ENCODE data around the gene FAM98B.

FAM98B gene

DNA sequence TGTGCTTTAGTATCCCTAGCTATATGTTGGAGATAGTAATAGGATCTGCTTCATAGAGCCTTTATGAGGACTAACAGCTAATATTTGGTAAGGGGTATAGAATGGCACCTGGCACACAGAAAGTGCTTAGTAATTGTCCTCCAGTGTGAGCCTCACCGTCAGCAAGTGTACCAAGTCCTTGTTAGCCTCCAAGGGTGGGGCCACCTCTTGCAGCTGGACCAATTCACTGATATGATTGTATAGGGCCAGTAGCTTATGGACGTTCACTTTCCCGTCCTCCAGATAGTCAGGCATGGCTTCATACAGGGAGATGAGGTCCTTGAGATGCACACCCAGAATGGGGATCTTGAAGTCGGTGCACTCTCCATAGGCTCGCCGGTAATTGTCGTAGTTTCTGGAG is 53.6 kb downstream of the FAM98B start:
- no peak for DNase-seq (ENCODE audit: low spot score)

DNA sequence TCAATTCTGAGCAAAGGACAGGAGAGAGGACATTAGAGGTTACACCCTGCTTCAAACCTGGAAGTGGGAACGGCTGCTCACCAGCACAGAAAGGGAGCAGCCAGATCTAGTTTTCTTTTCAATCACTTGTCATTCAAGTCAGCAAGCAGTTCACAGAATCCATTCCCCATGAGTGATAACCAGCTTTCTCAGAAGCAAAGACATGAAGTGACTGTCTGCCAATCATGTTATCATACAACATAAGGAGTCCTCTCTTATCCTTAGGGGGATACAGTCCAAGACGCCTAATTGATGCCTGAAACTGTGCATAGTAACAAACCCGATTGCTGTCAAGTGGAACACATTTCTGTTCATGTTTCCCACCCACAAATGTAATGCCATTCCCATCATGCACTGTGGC is 54.7 kb downstream of the FAM98B start:
- no peak for DNase-seq (ENCODE audit: low spot score)

DNA sequence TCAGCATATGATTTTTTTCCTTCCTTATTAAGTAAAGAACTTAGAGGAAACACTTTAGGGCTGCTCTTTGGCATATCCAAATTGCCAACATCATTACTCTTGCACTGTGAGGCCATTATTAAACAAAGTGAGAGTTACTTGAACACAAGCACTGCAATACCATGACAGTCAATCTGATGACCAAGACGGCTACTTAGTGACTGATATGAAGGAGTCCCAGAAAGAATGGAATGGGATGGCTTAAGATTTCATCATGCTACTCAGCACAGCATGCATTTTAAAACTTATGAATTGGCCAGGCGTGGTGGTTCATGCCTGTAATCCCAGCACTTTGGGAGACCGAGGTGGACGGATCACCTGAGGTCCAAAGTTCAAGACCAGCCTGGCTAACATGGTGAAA is 55.2 kb downstream of the FAM98B start:
- no peak for DNase-seq (ENCODE audit: low spot score)

DNA sequence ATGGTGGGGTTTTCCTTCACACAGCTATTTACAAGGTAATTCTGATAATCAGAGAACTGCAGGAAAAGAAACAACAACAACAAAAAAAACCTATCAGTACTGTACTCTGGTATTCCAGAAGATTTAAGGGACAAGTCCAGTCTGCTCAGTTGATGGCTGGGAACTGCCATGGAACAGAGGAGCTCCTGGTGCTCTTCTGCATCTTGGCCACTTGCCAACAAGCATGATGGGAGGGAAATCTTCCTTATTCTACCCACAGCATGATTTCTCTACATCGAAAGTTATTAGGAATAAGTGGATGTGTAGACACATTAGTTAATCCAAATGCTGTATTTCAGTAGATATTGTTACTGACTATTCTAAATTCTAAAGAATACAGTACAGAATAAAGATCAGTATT is 59.0 kb downstream of the FAM98B start:
- DNase-seq (ENCODE audit: low spot score): no peak

DNA sequence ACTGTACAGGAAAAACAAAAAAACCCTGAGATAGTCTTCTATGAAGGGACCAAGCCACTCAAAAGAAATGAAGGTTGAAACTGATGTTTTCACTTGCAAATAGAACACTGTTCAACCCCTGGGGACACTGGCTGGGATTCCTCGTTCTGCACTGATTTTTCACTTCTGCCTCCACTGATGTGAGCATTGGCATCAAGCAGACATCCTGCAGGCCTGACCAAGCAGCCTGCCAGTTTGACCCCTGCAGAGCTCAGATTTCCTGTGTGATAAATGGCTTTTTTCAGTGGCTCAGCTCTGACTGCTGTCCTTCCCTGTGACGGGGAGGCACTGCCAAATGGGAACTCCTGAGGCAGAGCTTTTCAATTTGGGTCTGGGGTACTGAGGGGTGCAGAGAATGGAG is 60.7 kb downstream of the FAM98B start:
- no peak for DNase-seq (ENCODE audit: low spot score)

DNA sequence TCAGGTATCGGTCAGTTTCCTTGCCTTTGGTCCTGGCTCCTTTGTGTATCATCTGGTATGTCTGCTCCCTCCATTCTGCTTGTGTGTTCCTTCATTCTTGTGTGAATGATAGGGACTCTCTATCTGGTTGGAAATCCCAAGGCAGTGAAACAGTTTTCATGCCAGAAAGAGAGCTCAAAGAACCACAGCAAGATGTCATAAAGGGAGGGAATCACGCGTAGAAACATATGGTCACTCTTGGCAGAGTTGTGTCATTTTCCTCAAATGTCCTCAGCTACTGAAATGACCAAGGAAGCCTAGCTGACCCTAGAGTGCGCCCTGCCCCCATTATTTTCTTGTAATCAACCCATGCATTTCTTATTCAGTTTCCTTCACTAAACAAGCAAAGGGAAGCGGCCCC is 62.7 kb downstream of the FAM98B start:
- no peak for DNase-seq (ENCODE audit: low spot score)

DNA sequence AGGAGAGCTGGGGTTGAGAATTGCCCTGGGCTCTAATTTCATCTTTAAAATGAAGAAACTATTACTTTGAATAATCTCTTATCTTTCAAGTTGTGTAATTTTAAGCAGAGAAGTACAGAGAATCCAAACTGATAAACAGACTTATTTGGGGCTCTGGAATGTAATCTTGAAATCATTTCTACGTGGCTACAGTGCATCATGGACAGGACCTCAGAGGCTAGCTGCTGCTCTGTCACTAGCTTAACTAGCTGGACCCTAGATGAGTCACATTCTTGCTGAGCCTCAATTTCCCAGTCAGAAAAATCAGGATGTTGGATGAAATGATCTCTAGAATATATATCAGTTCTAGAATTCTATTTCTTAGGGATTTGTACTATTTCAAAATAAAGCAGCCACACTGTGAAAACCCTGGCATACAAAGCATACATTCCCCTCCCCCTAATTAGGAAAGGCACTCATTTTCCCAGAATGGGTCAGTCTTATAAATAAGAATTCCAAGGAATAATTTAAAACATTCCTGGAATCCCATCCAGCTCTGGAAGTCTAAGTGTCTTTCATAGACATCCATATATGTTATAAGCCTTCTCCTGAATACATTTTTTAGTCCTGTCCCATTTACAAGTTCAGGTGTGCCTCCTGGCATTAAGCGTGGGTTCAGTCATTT is 63.5 kb downstream of the FAM98B start:
- DNase-seq (ENCODE audit: low spot score): no peak

DNA sequence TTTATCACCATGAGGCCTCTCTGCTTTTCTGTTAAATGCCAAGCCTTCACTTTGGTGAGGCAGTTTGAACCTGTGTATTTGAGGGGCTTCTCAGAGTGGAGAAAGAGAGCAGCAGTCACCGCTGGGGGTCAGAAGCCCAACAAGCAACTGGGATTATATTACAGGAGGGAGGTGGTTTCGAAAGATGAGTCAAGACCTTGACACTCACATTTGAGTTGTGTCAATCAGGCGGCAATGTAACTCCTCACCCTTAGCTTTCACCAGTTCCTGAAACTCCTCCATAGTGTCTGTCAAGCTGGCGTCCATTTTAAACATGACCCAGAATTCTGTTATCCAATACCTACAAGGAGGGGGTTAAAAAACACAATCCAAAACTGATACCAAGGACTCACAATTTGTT is 64.2 kb downstream of the FAM98B start:
- DNase-seq (ENCODE audit: low spot score): no peak

DNA sequence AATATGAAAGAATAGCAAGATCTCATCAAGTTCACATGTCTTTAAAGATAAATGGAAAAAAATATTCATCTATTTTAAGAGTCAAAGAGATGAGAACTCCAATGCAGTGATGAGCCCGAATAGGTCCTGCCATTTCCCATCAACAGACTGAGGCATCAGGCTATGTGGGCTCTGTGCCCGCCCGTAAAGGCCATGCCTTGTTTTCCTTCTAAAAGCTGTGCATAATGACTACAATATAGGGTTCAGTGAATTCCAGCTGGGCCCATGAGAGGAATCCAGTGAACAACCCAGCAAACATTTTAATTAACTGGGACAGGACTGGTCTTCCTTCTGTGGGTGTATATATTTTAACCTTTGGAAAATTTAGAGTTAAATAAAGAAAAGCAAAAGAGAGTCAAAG is 66.1 kb downstream of the FAM98B start:
- no peak for DNase-seq (ENCODE audit: low spot score)

DNA sequence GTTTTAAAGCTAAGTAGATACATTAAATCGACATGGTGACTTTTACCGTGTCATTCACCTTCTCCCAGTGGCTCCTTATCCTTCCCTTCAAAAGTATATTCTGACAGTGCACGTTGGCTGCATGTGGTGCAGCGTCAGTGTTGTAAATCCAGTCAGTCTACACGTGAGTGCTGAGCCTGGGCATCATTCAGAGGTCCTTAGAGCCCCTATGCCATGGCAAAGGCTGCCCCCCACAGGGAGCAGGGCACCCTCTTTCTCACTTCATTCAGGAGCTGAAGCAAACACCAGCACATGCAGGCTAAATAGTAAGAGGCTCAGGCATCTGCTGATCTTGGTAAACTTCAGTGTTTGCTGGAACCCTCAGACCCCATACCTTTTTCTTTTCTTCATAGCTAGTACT is 67.4 kb downstream of the FAM98B start:
- DNase-seq (ENCODE audit: low spot score): no peak

DNA sequence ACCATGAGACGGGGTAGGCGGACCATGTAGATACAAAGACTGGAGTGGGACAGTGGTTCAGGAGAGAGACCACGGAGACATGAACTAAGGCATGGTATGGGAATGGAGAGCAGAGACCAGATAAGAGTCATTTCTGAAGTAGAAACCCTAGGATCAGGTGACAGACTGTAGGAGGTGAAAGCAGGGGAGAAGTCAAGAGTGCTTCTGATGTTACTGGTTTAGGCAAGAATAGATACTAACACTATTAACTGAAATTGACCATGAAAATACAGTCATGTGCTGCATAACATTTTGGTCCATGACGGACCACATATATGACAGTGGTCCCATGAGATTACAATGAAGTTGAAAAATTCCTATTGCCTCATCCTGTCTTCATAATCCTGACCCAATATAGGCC is 69.0 kb downstream of the FAM98B start:
- no peak for DNase-seq (ENCODE audit: low spot score)

DNA sequence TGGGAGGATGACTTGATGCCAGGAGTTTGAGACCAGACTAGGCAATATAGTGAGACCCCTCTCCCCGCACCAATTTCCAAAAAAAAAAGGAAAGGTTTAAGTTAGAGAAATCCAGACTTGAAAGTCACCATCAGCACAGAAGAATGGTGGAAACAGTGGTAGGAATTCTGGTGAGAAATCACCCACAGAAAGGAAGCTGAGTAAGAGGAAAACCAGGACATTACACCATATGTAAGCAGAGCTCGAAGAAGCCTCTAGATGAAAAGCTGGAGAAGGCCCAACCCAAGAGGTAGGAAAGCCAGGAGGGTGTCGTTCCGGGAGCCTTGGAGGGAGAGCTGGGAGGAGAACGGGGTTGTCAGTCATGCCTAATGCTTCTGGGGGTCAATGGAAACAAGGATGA is 70.2 kb downstream of the FAM98B start:
- no peak for DNase-seq (ENCODE audit: low spot score)

DNA sequence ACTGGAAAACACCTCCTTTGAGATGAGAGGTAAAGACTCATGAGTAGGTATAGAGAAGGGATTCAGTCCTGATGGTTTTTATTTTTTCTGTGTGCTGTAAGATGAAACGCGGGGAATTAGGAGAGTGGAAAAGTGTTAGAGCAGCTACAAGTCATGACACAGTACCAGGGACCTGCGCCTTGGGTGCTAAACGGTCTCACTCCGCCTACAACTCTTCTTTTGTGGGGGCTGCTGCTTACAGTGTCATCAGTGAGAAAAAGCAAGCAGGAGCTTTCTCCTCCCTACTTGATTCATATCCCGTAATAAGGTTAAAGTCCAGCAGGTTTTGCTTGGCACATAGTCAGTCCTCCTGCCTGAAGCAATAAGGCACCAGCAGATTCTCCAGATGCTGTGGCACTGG is 71.6 kb downstream of the FAM98B start:
- no peak for DNase-seq (ENCODE audit: low spot score)

DNA sequence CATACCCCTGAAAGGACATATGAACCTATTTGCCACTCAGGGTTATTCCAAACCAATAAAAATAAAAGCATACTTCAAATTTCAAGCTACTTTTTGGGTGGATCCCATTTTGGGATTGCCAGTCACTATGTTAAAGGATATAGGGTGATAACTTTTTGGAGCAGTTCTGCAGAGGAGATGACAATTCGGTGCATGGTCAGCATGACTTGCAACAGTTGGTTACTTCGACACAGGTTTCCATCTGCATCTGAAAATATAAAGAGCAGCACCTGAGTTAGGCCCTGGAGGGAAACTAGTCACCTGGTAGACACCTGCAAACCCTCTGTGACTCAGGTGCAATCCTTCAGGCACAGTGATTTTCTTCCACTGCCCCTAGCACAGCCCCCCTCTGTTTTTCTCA is 72.2 kb downstream of the FAM98B start:
- no peak for DNase-seq (ENCODE audit: low spot score)

DNA sequence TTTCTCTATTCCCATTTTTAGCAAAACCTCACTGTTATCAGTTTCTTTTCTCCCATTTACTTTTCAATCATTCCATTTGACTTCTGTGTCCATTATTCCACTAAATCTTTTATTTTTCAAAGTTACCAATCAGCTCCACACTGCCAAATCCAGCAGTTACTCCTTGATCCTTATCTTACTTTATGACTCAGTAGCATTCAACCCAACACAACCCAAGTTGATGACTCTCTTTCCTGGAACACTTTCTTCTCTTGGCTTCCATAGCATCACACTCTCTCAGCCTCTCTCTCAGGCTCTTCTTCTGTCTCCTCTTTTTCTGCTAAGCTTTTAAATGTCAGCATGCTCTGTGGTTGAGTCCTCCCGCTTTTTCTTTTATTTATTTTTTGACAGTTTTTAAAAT is 74.4 kb downstream of the FAM98B start:
- DNase-seq (ENCODE audit: low spot score): no peak

DNA sequence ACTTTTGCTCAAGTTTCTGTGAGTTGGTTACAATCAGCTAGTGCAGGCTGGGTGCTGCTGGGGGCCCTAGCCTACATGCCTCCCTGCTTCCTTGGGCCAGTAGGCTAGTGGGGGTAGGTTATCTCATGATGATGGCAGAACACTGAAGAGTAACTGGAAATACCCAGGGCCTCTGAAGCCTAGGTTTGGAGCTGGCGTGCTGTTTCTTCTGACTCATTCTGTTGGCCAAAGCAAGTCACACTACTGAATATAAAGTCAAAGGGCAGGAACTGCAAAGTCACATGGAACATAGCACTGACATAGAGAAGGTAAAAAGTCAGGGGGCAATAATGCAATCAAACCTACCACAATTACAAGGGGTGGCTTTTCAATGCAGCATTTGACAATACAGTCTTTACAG is 76.2 kb downstream of the FAM98B start:
- no peak for DNase-seq (ENCODE audit: low spot score)

DNA sequence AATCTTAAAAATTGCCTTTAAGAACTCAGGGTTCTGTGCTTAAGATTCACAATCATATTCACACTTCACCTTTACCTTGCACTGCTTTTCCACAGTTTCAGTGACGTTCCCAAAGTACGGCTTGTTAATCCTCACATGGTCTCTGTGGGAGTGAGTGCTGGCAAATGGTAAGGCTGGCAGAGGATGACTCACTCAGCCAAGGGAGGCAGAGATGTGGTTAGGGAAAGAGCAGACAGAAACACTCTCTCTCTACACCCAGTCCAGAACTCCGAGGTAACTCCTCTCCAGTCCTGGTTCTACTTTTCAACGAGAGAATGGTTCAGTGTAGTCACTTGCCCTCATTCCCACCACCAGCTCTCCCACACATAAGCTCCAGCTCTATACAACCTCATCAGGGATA is 77.6 kb downstream of the FAM98B start:
- DNase-seq (ENCODE audit: low spot score): no peak

DNA sequence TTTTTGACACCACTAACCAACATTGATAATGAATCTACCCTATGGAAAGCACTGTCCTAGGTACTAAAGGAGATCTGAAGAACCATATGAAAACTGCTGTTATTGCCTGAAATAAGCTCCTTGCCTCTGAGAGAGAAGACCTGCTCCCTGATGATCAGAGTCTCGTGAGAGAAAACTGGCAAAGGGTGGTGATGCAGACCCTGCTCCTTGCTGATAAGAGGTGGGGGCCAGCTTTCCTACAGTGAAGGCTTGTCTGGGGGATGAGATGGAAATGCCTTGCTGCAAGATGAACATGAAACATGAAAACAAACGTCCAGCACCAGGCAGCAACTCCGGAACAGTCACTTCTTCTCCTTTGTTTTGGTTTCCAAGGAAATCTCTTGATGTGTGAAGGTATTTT is 78.8 kb downstream of the FAM98B start:
- no peak for DNase-seq (ENCODE audit: low spot score)

DNA sequence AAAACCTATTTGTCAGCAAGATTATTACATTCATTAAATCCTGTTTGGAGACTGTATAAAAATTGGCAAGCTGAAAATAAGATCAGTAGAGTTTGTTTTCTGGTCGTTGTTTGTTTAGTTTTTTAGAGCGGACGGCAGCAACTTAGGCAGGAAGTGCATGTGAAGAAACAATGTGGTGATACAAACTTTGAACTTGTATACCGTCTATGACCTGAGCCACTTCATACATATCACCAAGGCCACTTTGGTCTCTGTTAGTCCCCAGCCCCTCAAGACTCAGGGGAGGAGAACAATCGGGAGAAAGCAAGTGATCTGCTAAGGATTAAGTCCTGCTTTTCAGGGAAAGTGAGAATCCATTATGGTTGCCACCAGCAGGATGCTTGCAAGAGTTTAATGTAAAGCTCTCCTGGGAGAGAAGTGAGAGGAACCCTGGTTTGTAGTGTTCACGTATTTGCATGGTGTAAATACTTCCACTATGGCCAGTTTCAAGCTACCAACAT is 79.5 kb downstream of the FAM98B start:
- DNase-seq (ENCODE audit: low spot score): no peak

DNA sequence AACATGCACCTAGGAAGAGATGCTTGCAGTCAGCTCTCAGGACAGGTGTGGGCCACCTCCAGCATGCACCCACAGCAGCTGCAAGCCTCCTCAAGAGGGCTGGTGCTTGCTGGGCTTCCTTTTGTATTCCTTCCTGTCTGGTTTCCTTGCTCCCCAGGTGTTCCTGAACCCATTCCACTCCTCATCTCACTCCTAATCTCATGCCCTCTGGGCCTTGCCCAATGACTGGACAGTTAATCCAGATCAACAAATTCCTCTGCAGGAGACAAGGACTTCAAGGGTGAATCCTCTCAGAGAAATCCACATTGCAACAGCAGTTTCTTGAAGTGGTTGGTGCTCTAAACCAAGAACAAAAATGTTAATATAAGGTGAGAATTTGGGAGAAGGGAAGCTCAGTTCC is 80.0 kb downstream of the FAM98B start:
- DNase-seq (ENCODE audit: low spot score): no peak

DNA sequence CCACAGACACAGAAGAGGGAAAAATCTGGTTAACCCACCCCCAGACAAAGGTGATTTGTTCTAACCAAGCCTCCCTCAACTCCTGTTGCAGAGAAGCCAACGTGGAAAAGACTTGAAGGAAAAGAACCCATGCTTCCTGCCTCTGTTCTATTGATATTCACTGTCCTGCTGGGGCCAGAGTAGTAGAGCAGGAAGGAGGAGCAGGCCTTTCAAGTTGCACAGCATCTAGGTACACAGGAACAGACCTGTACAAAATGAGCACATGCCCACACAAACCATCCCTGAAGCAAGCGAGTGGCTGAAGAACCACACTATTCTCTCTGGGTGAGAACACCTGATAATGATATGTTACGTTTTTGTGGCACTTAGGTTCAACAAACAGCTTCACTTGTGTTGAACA is 80.8 kb downstream of the FAM98B start:
- DNase-seq (ENCODE audit: low spot score): no peak

DNA sequence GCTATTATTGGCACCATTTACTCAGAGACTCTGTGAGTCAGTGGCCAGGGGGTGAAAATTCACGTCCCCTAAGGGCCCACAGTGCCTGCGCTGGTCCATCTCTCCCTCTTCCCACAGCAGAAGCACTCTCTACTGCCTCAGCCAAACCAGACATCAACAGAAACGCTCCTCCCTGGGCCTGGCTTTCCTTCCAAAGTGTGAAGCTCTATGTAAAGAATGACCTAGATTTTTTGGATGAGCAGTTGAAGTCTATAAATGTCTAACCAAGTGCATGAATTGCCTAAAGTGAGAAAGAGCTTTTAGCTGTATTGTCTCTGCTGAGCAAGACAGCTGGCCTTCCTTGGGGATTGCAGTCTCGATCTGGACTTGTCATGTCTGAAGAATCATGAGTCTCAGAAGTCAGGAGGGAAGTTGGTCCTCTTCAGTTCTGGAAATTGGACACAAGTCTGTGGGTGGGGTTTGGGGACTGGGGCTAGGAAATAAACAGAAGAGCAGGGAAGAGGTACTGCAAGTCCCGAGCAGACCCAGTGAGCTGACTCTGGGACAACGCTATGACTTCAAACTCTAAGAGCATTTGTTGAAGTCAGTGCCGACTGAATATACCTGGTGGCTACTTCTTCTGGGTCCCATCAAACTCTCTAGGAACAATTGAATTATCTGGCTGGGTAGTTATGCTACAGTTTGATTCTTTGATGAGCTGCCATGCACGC is 81.7 kb downstream of the FAM98B start:
- no peak for DNase-seq (ENCODE audit: low spot score)

DNA sequence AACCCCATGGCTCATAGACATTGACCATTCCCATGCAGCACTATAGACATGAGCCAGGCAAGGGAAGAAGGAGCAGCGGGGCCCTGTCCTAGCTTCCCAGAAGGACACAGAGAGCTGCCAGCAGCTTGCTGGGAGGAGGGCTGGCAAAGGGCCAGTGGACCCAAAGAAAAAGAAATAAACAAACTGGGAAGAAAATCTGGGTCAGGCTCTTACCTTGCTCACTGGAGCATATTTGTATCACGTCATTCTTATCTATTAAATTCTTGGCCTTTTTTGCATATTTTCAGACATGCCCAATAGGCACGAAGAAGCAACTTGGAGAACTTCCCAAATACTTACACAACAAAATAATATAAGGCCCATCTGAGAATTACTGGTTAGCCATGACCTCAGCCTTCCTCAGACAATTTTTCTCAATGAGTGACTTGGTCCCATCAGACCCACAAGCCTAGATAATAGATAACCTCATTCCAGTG is 82.3 kb downstream of the FAM98B start:
- DNase-seq (ENCODE audit: low spot score): peak; percentile 21
